HFF-Myc (cell line): ENCODE data around the gene CDH4.

Experiments
- DNase-seq: peaks from one replicate; pipeline ENCODE4 v3.0.0-alpha.2; 2011; ENCODE audit warnings: low read depth; ENCODE audit errors: extremely low read depth
- H3K4me3 ChIP-seq: replicated peaks from 2 replicates; pipeline ENCODE4 v1.5.1; 2011; ENCODE audit warnings: low read depth, mild to moderate bottlenecking, control low read depth, low read length
- CTCF ChIP-seq: IDR thresholded peaks from 2 replicates; pipeline ENCODE4 v1.5.1; 2012; ENCODE audit warnings: mild to moderate bottlenecking, low read depth, low read length, control low read depth; ENCODE audit errors: missing control alignments

CDH4 gene

GRCh38 chr20:61688411-61688810 lies 436.4 kb downstream of the CDH4 start:
- no peak for TF ChIP-seq CTCF
- DNase-seq: no peak
- no peak overlapping the region for H3K4me3 ChIP-seq

- DNase-seq: no peak
- H3K4me3 ChIP-seq: no peak overlapping the region
- TF ChIP-seq CTCF: no peak
Observed at GRCh38 chr20:61690150-61690549, 438.1 kb downstream of the CDH4 start.

- TF ChIP-seq CTCF: no peak
- no peak overlapping the region for H3K4me3 ChIP-seq
- no peak for DNase-seq
Observed at GRCh38 chr20:61690993-61691838, 439.2 kb downstream of the CDH4 start.

GRCh38 chr20:61691978-61692377 lies 439.9 kb downstream of the CDH4 start:
- no peak for TF ChIP-seq CTCF
- no peak for DNase-seq
- no peak overlapping the region for H3K4me3 ChIP-seq

- no peak for TF ChIP-seq CTCF
- DNase-seq: peak; percentile 61
- no peak overlapping the region for H3K4me3 ChIP-seq
Observed at GRCh38 chr20:61692479-61692878, 440.4 kb downstream of the CDH4 start.

- no peak for DNase-seq
- no peak for TF ChIP-seq CTCF
- H3K4me3 ChIP-seq: no peak overlapping the region
Observed at GRCh38 chr20:61693055-61693600, 441.1 kb downstream of the CDH4 start.
